Stimulated activated naive CD8-positive, alpha-beta T cell treated with anti-CD3 and anti-CD28 coated beads, Interleukin-15, Interleukin-2, amounts not matched to agents 100 U/mL and 50 U/mL, for 24 hours (primary cell): Measurements from ENCODE around the gene SAMD9.
"Not testable (repeated sequence)": the region's sequence is repeated elsewhere in the genome, so short reads cannot be mapped to it uniquely, and the experiment has no call there.

Experiments
- ATAC-seq: fragments of 150-1000 bp; cut with Tn5 transposase; one replicate; pipeline ENCODE4 v1.10.0; 2021
- DNase-seq: peaks from one replicate; pipeline ENCODE4 v3.0.0; 2021

Gene SAMD9

DNA sequence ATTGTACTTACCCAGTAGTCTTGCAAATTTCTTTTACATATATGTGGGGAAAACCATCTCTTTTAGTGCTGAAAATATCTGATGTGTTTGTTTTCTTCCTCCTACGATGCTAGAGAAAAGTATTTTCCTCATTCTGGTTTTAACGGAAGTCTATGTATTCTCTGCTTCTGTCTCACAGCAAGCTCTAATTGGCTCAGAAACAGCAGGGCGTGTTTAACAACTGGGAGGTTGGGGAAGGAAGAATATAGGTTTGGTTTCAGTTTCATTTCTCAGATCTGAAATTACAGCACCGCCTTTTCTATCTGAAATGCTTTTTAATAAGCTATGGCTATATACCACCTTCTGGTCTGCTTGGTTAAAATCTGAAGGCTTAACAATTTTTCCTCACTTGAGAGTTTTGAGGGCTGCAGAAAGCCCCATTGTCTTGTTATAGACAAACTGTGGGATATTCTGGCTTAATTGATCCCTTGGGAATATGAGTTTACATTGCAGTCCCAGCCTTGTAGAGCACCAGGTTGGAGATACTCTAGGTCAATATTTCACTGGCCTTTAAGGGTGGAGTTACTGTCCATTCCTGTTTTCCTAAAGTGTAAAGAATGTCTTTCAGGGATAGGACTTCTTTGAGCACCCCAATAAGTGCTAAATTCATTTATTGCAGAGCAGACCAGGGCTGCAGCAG is at the start of gene SAMD9:
Gene SAMD9, minus strand, starts transcription at position 128 of the 679 bp plus-strand sequence. CDS start 11,882 bp downstream, outside the sequence.
- DNase-seq: peak; percentile 42
- peak; percentile 90 for ATAC-seq

DNA sequence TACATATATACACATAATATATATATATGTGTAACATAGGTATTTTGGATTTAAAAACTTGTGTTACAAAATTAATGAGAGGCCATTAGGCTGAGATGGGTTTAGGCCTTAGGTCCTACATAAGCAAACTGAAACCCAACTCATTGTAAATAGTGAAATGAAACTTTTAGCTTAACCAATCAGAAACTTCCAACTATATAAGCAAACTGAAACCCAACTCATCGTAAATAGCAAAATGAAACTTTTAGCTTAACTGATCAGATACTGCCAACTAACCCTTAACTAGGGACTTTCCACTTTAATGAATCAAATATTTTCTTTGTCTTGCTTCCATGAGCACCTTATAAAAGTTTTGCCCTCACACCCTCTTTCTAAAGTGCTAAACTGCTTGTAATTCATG is 47.7 kb upstream of the SAMD9 start:
- ATAC-seq: peak; percentile 59
- DNase-seq: no peak

DNA sequence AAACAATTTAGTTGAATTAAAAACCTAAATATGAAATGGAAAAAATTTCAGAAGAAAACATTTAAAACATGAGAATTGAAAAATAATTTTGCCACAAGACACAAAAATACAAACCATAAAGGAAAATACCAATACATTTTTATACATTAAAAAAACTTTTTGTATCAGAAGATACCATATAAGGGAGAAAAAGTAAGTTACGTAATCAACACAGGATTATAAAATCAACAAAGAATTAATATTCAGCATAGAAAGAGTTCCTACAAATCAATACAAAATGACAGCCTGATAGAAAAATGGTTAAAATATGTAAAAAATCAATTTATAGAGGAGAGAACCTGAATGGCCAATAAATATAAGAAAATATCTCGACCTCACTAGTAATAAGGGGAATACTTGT is 47.0 kb upstream of the SAMD9 start:
- no peak for ATAC-seq
- no peak for DNase-seq

DNA sequence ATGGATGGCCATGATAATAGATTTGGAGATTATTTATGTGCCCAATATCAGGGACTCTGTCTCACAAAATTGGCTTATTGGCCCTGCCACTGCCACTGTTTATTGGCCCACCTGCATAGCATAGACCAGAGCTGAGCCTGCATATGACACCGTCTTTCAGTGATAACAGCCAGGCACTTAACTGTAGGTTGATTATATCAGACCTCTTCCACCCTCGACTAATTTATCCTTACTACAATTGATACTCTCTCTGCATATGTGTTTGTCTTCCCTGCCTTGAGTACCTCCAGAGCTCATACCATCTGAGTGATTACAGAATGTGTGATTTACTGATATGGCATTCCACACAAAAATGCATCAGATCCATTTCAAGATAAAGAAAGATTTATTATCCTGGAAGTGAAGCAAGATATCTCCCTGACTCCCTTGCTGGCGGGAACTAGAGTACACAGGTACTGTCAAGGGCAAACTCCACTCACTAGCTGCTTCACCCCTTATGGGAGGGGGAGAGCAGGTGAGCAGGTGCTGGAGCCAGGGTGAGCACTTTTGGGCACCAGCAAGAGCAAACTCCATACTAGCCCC is 43.5 kb upstream of the SAMD9 start:
- DNase-seq: no peak
- no peak for ATAC-seq

DNA sequence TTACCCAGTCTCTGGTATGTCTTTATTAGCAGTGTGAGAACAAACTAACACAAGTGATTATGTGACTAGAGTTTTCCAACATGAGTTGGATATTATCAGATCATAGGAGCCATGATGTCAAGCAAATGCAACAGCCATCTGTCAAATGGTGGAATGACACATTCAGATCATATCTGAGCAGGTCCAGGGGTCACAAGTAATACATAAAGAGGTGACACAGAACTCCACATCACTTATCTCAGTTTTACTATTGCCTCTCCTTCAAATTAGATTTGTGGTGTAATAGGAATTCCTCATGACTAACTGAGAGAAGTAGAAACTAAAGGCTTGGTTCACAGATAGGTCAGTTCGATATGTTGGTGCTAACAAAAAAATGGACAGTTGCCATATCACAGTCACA is 42.6 kb upstream of the SAMD9 start:
- DNase-seq (no peak), ATAC-seq (peak; percentile 57)

DNA sequence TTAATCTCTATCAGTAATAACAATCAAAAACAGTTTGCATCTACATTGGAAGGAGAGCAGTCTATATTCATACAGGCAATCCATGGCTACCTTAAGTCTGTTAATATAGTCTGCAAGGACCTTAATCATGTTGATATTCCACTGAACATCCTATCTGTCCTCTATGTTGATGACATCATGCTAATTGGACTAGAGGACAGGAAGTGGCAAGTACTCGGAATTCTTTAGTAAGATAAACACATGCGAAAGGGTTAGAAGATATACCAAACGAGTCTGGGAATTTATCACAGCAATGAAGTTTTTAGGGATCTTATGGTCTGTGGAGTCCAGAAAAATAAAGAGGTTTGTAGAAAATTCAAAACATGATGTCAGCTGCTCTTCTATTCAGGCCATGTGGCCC is 41.7 kb upstream of the SAMD9 start:
- DNase-seq: no peak
- no peak for ATAC-seq

DNA sequence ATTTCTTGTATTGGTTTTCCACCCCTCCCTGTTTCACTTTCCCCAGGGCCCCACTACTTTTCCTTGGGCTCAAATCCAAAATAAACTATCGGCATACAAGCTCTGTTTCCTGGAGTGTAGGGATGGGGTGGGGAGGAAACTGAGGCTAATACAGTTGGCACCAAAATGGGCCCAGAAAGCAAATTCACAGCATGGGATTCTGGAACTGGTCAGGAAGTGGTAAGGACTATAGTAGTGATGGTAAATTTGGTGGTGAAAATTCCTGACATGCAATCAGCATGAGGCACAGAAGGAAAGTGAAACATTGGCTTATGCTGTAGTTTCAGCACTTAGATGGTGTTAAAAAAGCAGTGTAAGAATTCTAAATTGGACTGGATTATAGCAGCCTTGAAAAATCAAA is 39.1 kb upstream of the SAMD9 start:
- DNase-seq (no peak), ATAC-seq (no peak)

DNA sequence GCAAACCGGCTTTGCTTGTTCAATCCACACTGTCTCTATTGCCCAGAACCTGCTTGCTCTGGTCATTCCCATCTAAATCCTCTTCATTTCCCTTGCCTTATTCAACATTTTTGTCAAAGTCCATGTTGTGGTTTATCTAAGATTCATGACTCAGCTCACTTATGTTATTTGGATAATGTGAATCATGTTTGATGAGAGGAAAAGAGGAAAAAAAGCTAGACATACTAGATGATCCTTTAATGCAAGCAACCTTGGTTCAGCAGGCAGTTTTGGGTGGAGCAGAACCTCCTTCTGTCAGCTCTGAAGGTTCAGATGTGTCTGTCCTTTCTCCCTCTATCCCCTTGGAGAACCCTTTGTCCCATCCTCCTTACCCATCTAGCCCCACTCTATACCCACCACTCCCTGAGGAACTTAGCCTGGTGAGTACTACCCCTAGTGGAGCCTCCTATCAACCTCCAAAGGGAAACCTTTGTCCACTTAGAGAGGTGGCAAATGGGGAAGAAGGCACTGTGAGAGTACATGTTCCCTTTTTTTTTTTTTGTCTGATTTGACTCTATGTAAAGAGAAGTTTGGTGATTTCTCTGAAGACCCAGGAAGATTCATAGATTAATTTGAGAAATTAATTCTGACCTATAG is 32.5 kb upstream of the SAMD9 start:
- ATAC-seq (no peak), DNase-seq (no peak)

DNA sequence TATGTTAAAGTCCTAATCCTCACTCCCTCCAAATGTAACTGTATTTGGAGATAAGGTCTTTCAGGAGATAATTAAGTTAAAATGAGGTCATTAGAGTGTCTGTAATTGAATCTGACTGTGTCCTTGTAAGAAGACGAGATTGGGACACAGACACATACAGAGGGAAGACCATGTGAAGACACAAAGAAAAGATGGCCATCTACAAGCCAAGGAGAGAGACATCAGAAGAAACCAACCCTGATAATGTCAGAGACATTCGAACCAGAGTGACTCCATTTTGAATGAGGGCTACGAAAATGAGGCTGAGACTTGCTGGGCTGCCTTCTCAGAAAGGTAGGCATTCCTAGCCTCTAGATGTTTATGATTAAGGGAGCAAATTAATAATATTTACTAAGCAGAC is 30.9 kb upstream of the SAMD9 start:
- DNase-seq (no peak), ATAC-seq (no peak)

DNA sequence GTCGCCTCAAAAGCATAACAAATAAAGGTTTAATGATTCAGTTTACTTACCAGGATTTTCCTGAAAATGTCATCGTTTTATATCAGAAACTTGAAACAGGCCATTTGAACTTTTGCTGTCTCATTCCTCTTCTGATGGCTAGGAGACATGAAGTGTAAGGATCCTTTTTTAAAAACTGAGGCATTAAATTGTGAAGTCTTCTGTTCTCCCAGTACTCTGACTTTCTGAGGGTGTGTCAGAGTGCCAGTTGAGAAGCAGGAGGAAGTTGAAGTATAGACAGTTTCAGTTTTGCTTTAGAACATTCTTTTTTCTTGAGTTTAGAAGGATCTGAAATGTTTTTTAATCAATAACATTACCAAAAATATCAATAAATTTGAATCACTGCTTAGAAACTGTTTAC is 30.4 kb upstream of the SAMD9 start, which contains the start of gene SAMD9L:
Gene SAMD9L, minus strand, starts transcription at position 242 of the 400 bp plus-strand sequence. CDS start 12,414 bp downstream, outside the sequence.
- ATAC-seq: peak; percentile 47

DNA sequence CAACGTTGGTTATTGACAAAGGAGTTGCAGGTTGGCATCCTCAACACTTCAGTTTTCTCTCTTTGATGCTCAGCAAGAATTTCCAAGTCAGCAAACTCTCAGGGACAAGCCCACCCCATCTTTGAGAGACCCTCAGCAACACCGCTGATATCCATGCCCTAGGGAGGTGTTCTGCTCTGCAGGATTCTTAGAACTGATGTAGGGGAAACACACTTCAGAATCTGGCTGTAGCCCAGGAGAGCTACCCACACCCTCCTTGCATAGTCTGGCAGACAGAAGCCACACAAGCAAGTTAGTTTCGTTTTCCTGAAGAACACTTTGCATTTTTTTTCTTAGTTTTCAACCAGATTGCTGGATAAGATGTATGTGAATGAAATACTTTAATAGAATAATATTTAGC is 29.6 kb upstream of the SAMD9 start:
- peak; percentile 39 for DNase-seq

More for the DNA sequence above, 30.4 kb upstream of the SAMD9 start, which contains the start of gene SAMD9L:
- DNase-seq: no peak

DNA sequence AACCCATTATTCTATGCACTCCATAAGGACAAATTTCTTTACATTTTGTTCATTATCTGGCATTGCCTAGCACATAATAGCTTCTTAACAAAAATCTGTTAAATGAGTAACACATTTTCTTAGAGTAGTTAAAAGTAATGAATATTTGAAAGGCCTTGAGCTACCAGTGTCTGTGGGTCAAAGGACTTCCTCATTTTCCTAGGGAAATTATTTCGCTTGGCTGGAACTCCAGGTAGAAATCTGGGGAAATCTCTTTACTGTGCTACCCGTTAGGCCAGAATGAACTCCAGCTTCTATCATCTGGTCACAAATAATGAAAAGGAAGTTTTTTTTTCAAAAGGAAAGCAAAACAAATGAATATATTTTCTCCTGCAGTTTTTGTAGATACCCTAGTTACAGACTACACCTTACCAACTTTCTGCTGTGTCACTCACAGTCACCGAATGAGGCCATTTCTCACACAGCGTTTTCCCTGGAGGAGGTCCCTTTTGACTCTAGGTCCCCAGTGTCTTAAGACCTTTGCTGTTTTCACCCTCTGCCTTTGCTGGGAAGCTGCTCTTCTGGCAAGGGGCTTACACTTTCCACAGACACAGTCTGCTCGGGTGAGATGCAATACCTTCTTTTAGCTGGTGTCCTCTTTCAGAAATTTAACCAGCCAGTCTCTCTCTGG is 28.8 kb upstream of the SAMD9 start:
- DNase-seq (no peak), ATAC-seq (no peak)

More for the DNA sequence above, 29.6 kb upstream of the SAMD9 start:
- peak; percentile 89 for ATAC-seq

DNA sequence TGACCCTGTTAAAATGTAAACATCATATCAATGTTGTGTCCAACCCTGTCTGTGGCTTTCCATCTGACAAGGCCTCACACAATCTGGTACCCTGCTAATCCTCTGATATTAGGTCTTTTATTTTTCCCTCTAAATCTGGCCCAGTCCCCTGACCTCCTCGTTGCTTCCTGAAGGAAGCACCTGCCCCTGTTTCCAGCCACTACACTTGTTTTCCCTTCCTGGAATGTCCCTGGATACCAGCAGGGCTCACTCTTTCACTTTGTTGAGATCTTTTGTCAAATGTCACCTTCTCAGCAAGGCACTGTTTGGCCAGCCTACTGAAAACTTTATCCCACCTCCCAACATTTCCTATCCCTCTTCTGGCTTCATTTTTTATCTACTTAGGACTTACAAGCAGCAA is 28.3 kb upstream of the SAMD9 start:
- ATAC-seq (no peak), DNase-seq (no peak)

DNA sequence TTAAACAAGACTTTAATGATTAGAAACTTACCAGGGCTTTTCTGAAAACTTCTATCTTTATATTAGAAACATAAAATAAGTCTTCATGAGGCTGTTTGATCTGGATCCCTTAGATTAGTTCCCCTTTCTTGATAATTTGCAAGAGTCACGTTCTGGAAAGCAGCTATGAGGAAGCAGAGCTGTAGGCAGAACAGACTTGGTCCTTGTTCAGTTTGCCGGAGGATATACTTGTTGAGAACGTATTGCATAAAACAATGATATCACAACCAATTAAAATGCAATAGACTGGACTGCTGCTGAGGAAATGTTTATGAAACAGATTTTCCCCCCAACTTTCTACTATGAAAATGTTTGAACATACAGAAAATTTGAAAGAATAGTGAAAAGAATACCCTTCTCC is 27.6 kb upstream of the SAMD9 start:
- ATAC-seq (no peak), DNase-seq (no peak)

DNA sequence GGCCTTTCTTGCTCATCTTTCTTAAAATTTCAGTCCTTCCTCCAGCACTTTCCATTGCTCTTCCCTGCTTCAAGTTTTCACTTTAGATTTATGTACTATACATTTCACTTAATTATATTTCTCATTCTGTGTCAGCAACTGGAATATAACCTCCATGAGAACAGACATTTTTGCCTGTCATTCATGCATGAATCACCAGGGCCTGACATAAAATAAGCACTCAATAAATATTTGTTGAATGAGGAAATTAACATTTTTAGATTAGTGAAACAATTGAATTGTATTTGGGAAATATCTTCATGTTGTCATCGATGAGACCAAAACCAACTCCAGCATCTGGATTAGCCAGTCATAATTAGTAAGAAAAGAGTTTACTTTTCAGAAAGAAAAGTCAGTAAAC is 24.3 kb upstream of the SAMD9 start:
- ATAC-seq (no peak), DNase-seq (no peak)

DNA sequence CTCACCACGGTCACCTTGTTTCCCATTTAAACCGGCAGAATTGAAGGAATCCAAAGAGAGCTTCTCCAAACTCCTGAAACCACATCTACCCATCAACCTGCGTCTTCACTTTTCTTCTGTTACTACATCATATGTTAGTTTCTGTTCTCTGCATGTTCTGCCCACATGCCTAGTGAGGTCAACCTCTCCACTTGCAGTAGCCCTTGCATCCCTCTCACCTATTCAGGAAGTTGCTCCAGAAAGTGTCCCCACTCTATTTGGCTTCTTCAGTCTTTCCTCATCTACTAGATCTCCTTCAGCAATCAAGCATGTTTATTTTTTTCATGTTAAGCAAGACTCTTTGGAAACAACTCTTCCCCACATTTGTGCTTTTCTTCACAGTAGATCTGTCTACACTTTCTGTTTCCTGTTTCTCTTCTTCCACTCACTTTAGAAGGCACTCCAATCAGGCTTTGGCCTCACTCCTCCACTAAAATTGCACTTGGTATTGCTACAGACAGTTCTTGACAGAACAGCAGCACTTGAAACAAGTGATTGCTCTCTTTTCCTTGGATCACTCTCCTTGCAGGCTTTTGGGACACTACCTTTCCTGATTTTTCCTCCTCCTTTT is 22.9 kb upstream of the SAMD9 start:
- DNase-seq: no peak
- no peak for ATAC-seq

DNA sequence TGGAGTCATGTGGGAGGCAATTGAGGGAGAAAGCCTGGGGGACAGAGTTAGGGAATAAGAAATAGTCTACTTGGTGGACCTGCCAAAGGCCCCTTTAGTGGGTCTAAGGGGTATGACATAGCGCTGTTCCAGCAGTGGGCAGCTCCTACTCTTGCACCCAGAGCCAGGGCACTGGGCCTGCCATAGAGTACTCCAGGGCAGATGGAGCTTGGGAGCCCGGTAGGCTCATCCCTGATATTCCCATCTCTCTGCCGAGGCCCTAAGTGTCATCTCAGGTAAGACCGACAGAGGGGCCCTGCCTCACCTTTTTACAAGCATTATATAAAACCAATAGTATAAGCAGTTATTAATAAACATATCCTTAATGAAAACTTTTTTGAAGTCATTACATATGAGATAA is 20.8 kb upstream of the SAMD9 start:
- no peak for DNase-seq
- no peak for ATAC-seq

DNA sequence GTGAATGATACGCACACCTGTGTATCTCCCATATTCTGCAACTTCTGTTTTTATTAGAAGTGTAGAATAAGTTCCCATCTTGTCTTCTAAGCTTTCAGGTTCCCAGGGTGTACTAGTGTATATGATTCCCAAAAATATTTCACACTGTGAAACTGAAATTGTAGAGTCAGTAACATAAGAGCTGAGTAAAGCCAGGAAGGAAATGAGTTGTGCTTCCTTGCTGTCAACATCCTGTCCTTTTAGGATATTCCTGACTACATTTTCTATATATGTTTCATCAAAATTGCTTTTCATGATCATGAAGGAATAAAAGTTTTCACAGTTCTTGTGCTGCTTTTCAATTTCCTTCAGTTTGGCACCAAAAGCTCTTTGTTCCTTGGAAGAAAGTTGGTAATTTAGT is 15.2 kb upstream of the SAMD9 start:
- no peak for DNase-seq
- ATAC-seq: no peak

DNA sequence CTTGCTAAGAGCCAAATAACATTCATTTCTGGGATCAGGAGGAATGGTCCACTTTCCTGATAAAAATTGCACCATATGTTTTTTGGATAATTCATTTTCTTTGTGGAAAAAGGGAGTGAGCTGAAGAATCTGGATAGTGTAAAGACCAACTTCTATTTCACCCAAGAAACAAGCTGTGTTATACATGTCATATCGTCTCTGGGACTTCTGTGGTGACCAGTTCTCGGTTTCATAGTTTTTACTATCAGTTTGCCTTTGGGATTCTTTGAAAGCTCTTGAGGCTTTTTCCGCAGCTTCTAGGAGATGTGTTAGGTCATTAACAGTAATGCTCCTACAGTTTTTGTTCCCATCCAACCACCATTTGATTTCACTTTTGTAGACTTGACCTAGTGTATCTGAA is 14.4 kb upstream of the SAMD9 start:
- ATAC-seq (no peak), DNase-seq (no peak)

DNA sequence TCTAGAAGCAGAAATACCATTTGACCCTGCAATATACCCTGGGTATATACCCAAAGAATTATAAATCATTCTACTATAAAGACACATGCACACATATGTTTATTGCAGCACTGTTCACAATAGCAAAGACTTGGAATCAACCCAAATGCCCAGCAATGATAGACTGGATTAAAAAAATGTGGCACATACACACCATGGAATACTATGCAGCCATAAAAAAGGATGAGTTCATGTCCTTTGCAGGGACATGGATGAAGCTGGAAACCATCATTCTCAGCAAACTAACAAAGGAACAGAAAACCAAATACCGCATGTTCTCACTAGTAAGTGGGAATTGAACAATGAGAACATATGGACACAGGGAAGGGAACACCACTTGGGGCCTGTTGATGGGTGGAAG is 9.2 kb upstream of the SAMD9 start:
- ATAC-seq, DNase-seq: not testable (repeated sequence)

DNA sequence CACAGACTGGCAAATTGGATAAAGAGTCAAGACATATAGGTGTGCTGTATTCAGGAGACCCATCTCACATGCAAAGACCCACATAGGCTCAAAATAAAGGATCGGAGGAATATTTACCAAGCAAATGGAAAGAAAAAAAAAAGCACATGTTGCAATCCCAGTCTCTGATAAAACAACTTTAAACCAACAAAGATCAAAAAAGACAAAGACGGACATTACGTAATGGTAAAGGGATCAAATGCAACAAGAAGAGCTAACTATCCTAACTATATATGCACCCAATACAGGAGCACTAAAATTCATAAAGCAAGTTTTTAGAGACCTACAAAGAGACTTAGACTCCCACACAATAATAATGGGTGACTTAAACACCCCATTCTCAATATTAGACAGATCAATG is 5.8 kb upstream of the SAMD9 start:
- not testable (repeated sequence) for ATAC-seq, DNase-seq
